Fibroblast of lung (primary cell): ENCODE results near the gene DND1. TPM values are rescaled to one million over a fixed set of nuclear protein-coding genes. Genes with fewer than 3 reads are reported as not detected.
A peak's percentile ranks its signal among the peaks of the same experiment; 100 is the strongest.

ENCODE experiments used
- DNase-seq, 2 donors: peaks; one replicate each; pipeline versions ENCODE4 v3.0.0 to v3.0.0-alpha.2; 2010; ENCODE audit warnings: low read depth in 2 of 2
- H2AFZ ChIP-seq: 2 replicates; pipeline ENCODE4 v1.5.1; 2012; ENCODE audit warnings: low read length, control low read depth, inconsistent platforms
- H3K27ac ChIP-seq: 2 replicates; pipeline ENCODE4 v1.5.1; 2011; ENCODE audit warnings: low read length, control low read depth; ENCODE audit not compliant: insufficient read depth
- H3K27me3 ChIP-seq: 2 replicates; pipeline ENCODE4 v1.5.1; 2011; ENCODE audit warnings: mild to moderate bottlenecking, low read length; ENCODE audit not compliant: control insufficient read depth, insufficient read depth
- H3K36me3 ChIP-seq: 2 replicates; pipeline ENCODE4 v1.5.1; 2011; ENCODE audit warnings: low read length; ENCODE audit not compliant: control insufficient read depth, insufficient read depth
- H3K4me1 ChIP-seq: 2 replicates; pipeline ENCODE4 v1.5.1; 2011; ENCODE audit warnings: low read length; ENCODE audit not compliant: control insufficient read depth, insufficient read depth; ENCODE audit errors: extremely low read depth
- H3K4me2 ChIP-seq: 2 replicates; pipeline ENCODE4 v1.5.1; 2011; ENCODE audit warnings: low read length, control low read depth; ENCODE audit not compliant: insufficient read depth; ENCODE audit errors: extremely low read depth
- H3K4me3 ChIP-seq, 4 experiments: fragments of 200-600 bp in 1 of 4; sonication (generic) in 1 of 4; replicated peaks in 1 of 4; 2 replicates each; pipeline ENCODE4 v1.5.1; 2011 to 2016; ENCODE audit warnings: low read length in 4 of 4, low read depth in 3 of 4, mild to moderate bottlenecking in 3 of 4, control low read depth in 2 of 4, inconsistent platforms in 1 of 4, mixed read lengths in 1 of 4; ENCODE audit not compliant: insufficient read depth in 1 of 4; ENCODE audit errors: control extremely low read depth in 1 of 4
- H3K79me2 ChIP-seq: 2 replicates; pipeline ENCODE4 v1.5.1; 2012; ENCODE audit warnings: mild to moderate bottlenecking, low read length, inconsistent platforms; ENCODE audit not compliant: control insufficient read depth, insufficient read depth
- H3K9ac ChIP-seq: 2 replicates; pipeline ENCODE4 v1.5.1; 2011; ENCODE audit warnings: mild to moderate bottlenecking, low read length, control low read depth; ENCODE audit not compliant: insufficient read depth
- H3K9me3 ChIP-seq: 2 replicates; pipeline ENCODE4 v1.5.1; 2012; ENCODE audit warnings: low read depth, low read length; ENCODE audit not compliant: control insufficient read depth, insufficient read depth
- H4K20me1 ChIP-seq: 2 replicates; pipeline ENCODE4 v1.5.1; 2011; ENCODE audit warnings: low read length; ENCODE audit not compliant: control insufficient read depth, insufficient read depth; ENCODE audit errors: extremely low read depth
- CTCF ChIP-seq, 2 donors: IDR thresholded peaks in 1 of 2; conservative IDR thresholded peaks in 1 of 2; 1 replicate in 1 of 2; 2 replicates in 1 of 2; pipeline ENCODE4 v1.5.1; 2011 to 2012; ENCODE audit warnings: low read length in 2 of 2, control low read depth in 1 of 2, inconsistent platforms in 1 of 2, low read depth in 1 of 2, mild to moderate bottlenecking in 1 of 2
- EZH2 ChIP-seq: IDR thresholded peaks from 2 replicates; pipeline ENCODE4 v1.5.1; 2012; ENCODE audit warnings: low read length, control low read depth, mild to moderate bottlenecking; ENCODE audit errors: missing control alignments
- polyA plus RNA-seq, 2 donors: library from polyadenylated mRNA; depleted of rRNA in 1 of 2; stranded (reverse) in 1 of 2; unstranded in 1 of 2; fragments of >200 nt; gene quantifications; 2 replicates each; pipeline ENCODE4 v1.2.1, GENCODE V29; 2011 to 2012; ENCODE audit warnings: missing spikeins in 1 of 2
- total RNA-seq: library from RNA; depleted of rRNA; stranded (reverse); fragments of >200 nt; gene quantifications from 2 replicates; pipeline ENCODE4 v1.2.1, GENCODE V29; 2014

Gene DND1
- total and polyA plus RNA-seq, 2 donors (not counting 1 experiment from before 2014, with no cell fraction given), result 0.15 to 0.33 TPM

- Histone ChIP-seq H2AFZ (peak within 1 kb of the TSS; percentile 98), H4K20me1 (no peaks in the 10 kb centered on the region), H3K27ac (no peak within 1 kb of the TSS), H3K36me3 (no peaks in the 10 kb centered on the region), H3K79me2 (no peaks in the 10 kb centered on the region), H3K4me2 (peak within 1 kb of the TSS; percentile 98), H3K4me1 (peaks cover 2% of the 10 kb centered on the region), H3K27me3 (no peaks in the 10 kb centered on the region), H3K4me3 (peak within 1 kb of the TSS; percentile 15 to 56 (median 54)), H3K9ac (no peak within 1 kb of the TSS), H3K9me3 (no peaks in the 10 kb centered on the region)
- TF ChIP-seq CTCF (conservative IDR thresholded peaks at IDR 0.05 in 1 of 2, IDR thresholded peaks at IDR 0.05 in 1 of 2; ENCODE audit: low read depth in 1 of 2, low read length in 2 of 2) (no peak), EZH2 (no peak)
- peak in 1 of 2 donors; percentile 24 for DNase-seq
Measured at GRCh38 chr5:140633021-140633471, 40.3 kb downstream of the DND1 start, which contains the start of gene CD14. TSS of gene CD14 (minus strand) at chr5:140633175. CDS start at chr5:140633071, 104 bp downstream.

- TF ChIP-seq CTCF (conservative IDR thresholded peaks at IDR 0.05 in 1 of 2, IDR thresholded peaks at IDR 0.05 in 1 of 2; ENCODE audit: low read depth in 1 of 2, low read length in 2 of 2), result no peak
- TF ChIP-seq EZH2, result no peak
- peak; percentile 32 to 65 for DNase-seq
- no peaks in the 10 kb centered on the region for H3K27me3 ChIP-seq
- H4K20me1 ChIP-seq, result no peaks in the 10 kb centered on the region
- H2AFZ ChIP-seq, result peak overlapping the region; percentile 98
- H3K4me1 ChIP-seq, result peaks cover 2% of the 10 kb centered on the region
- H3K9me3 ChIP-seq, result no peaks in the 10 kb centered on the region
- no peaks in the 10 kb centered on the region for H3K36me3 ChIP-seq
- no peaks in the 10 kb centered on the region for H3K79me2 ChIP-seq
- H3K4me3 ChIP-seq, result peak overlapping the region; percentile 15 to 56 (median 54)
- H3K27ac ChIP-seq, result no peak overlapping the region
- peak overlapping the region; percentile 98 for H3K4me2 ChIP-seq
- no peak overlapping the region for H3K9ac ChIP-seq
Measured at GRCh38 chr5:140632366-140633020, 40.9 kb downstream of the DND1 start.

- DNase-seq, result no peak
- TF ChIP-seq CTCF (conservative IDR thresholded peaks at IDR 0.05 in 1 of 2, IDR thresholded peaks at IDR 0.05 in 1 of 2; ENCODE audit: low read depth in 1 of 2, low read length in 2 of 2) (no peak), EZH2 (no peak)
- H3K27me3 ChIP-seq, result no peaks in the 10 kb centered on the region
- H3K79me2 ChIP-seq, result no peaks in the 10 kb centered on the region
- H4K20me1 ChIP-seq, result no peaks in the 10 kb centered on the region
- H3K9me3 ChIP-seq, result no peaks in the 10 kb centered on the region
- H3K4me3 ChIP-seq, result peak overlapping the region; percentile 15 to 56 (median 54)
- H3K4me1 ChIP-seq, result peaks cover 2% of the 10 kb centered on the region
- H2AFZ ChIP-seq, result peak overlapping the region; percentile 98
- no peak overlapping the region for H3K27ac ChIP-seq
- H3K9ac ChIP-seq, result no peak overlapping the region
- no peaks in the 10 kb centered on the region for H3K36me3 ChIP-seq
- peak overlapping the region; percentile 98 for H3K4me2 ChIP-seq
Measured at GRCh38 chr5:140631831-140632365, 41.5 kb downstream of the DND1 start.
